ENCODE results near the gene ZAR1L. TPM values are rescaled to one million over a fixed set of nuclear protein-coding genes. Genes with fewer than 3 reads are reported as not detected.

The ZAR1L gene
- polyA plus RNA-seq, 1 donor = not detected

DNA sequence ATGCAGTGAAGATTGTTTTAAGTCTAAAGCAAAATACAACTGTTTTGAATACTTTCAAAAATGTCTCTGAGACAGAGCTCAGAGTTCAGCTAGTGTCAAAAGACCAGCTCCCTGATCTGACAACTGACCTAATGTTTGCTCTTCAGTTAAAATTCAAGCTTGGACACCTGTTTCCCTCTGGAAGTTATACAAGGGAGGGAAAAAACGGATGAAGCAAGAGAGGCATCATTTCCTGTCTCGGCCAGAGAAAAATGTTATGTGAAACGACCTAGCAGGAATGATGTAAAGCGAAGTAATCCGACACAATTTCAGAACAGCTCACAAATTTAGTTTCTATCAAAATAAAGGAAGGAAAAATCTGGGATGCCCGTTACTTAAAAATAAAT, 59.4 kb downstream of the ZAR1L start:
- DNase-seq (ENCODE audit: low read depth) = no peak

DNA sequence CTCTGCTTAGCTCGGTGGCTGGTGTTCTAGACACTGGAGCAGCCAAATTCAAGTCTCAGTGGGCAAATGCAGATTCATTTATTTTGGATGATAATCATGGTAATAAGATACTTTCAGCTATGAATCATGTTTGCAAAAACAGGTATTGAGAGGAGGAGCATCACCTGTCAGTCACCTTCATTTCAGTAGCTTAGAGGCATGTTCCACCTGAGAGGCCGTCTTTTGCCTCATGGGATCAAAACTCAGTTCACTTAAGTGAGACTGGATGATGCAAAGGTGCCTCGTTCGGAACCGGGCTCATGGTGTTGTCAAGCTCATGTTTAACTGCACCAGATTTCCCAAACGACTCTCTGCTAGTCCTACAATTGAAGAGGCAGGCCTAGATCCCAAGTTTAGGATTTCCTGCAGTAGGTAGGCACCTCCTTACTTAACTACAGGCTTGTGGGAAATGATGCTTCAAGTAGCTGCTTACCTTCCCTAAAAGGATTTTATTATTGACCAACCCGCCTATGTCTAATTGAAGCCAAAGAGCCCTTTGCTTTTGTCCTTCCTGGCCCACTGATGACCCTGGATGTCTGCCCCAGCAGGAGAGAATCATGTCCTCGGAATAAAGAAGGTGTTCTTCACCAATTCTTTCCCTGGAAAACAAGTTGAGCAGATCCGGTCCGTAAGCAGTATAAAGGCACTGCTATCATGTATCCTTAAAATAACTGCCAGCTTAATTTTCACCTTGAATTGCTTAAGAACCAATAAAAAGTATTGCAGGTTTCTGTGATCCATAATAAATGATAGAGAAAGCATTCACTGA, 60.0 kb downstream of the ZAR1L start:
- DNase-seq (ENCODE audit: low read depth) = no peak

DNA sequence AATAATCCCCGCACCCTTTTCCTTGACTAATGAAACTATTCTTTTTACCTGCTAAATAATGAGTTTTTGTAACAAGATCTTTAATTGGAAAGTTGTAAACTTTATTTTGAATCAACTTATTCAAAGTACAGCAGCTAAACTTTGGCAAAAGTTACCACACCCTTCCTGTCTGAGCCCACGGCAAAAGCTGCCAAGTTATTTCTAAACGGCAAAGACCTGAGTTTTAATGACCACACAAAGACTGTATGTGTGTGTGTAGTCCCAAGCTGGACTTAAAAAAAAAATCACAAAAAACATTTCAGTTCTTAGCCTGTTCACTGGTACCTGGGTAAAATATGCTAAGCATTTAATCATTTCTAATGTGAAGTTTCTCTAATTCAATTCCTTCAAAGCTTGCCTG, 60.7 kb downstream of the ZAR1L start:
- DNase-seq (ENCODE audit: low read depth) = no peak

- no peak for DNase-seq (ENCODE audit: low read depth)
Measured at GRCh38 chr13:32253911-32254399, 61.2 kb downstream of the ZAR1L start.

Other genes with a start within 250 kb of the ZAR1L start
- 2.0 TPM for gene BRCA2, start 145 bp upstream of the ZAR1L start, polyA plus RNA-seq (ENCODE audit: insufficient read length)
- gene N4BP2L1, start 112.8 kb upstream of the ZAR1L start, polyA plus RNA-seq (ENCODE audit: insufficient read length) = 8.8 TPM
- gene N4BP2L2, start 223.4 kb upstream of the ZAR1L start, polyA plus RNA-seq (ENCODE audit: insufficient read length) = 121 TPM